ENCODE results near the gene CD81. TPM values are rescaled to one million over a fixed set of nuclear protein-coding genes. Genes with fewer than 3 reads are reported as not detected.

CD81 gene
- total and polyA plus RNA-seq, 10 of the 15 experiments (the other 5 are each of a cell fraction or from before 2014, with no cell fraction given) = 2.0 to 145 (median 57.2) TPM

GRCh38 chr11:2400069-2400761, 23.1 kb downstream of the CD81 start, which contains the start of gene TSSC4:
TSSC4 (plus strand) TSS chr11:2400750; CDS start chr11:2402634, 1,884 bp downstream.
- H3K4me2 ChIP-seq (ENCODE audit: control insufficient read depth, insufficient read depth) = peak within 1 kb of the TSS; percentile 96
- 1% methylated on average over 66 of the region's 66 CpGs for WGBS (ENCODE audit: insufficient coverage, insufficient replicate concordance, low lambda C conversion rate, missing lambda C conversion rate)
- in situ Hi-C loops (cut with MboI) = no loop called here
- intact Hi-C loops (cut with micrococcal nuclease; ENCODE audit: unreplicated experiment) = loop anchor here (5.0 kb wide), 1 partner anchor 548 kb away; the partner anchor contains the start of gene LSP1
- POLR2A ChIA-PET = interaction anchor here (0.6 to 3.4 kb wide), 9 partner anchors 13 to 1651 kb away, joined by 3 to 33 read pairs (median 4); partner anchors contain the start of gene CD81
- peak within 1 kb of the TSS; percentile 59 for H2AFZ ChIP-seq (ENCODE audit: control insufficient read depth, low read depth, low read length)
- H4K20me1 ChIP-seq (ENCODE audit: control insufficient read depth, insufficient read depth) = no peaks in the 10 kb centered on the region
- FAIRE-seq (peak; percentile 100), ATAC-seq (peak; percentile 94), DNase-seq (ENCODE audit: low read depth, low spot score) (peak; percentile 99)
- peak within 1 kb of the TSS; percentile 93 for H3K9ac ChIP-seq (ENCODE audit: control insufficient read depth, insufficient read depth, low read length)
- peak within 1 kb of the TSS; percentile 89 for H3K27ac ChIP-seq (ENCODE audit: control insufficient read depth, insufficient read depth)
- H3K27me3 ChIP-seq (replicated peaks in 1 of 2; ENCODE audit: control insufficient read depth in 2 of 2, insufficient read depth in 2 of 2, low read length in 1 of 2) = no peaks in the 10 kb centered on the region
- CTCF ChIA-PET = interaction anchor here (0.6 to 5.1 kb wide), 10 partner anchors 13 to 518 kb away, joined by 3 to 37 read pairs (median 6); no protein-coding TSS in a partner anchor
- H3K9me3 ChIP-seq (replicated peaks; ENCODE audit: control insufficient read depth, insufficient read depth, low read length) = no peaks in the 10 kb centered on the region
- RAD21 ChIA-PET (ENCODE audit: unreplicated experiment) = interaction anchor here (0.6 to 3.5 kb wide), 7 partner anchors 13 to 95 kb away, joined by 3 to 18 read pairs (median 6); partner anchors contain the start of gene CD81
- H3K4me3 ChIP-seq = peak within 1 kb of the TSS; percentile 92
- H3K36me3 ChIP-seq (ENCODE audit: control insufficient read depth in 2 of 2, insufficient read depth in 2 of 2, low read length in 1 of 2) = peaks cover 5 to 18% of the 10 kb centered on the region in 2 experiments; a peak in 3 of 4 replicates
- SMC1A ChIA-PET (ENCODE audit: uncharacterized antibody, unreplicated experiment) = interaction anchor here (1.1 to 3.4 kb wide), 4 partner anchors 13 to 96 kb away, joined by 5 to 16 read pairs (median 9); no protein-coding TSS in a partner anchor
- H3K4me1 ChIP-seq (ENCODE audit: control insufficient read depth, insufficient read depth, low read length) = peaks cover 10% of the 10 kb centered on the region
- peaks cover 24% of the 10 kb centered on the region for H3K79me2 ChIP-seq (ENCODE audit: control insufficient read depth, insufficient read depth, low read length)
- no TSS peak for BruUV-seq (replicated peaks)
- TF ChIP-seq EGR1 (IDR thresholded peaks at IDR 0.05; ENCODE audit: borderline replicate concordance in 1 of 2, low read depth in 2 of 2, low read length in 2 of 2) (peak; percentile 33 to 50; a peak in 2 of 3 replicates), TCF3 (IDR thresholded peaks at IDR 0.05; ENCODE audit: borderline replicate concordance, insufficient read depth, low read depth, low read length) (no peak), BMI1 (IDR thresholded peaks at IDR 0.05; ENCODE audit: borderline replicate concordance) (no peak), STAT1 (conservative IDR thresholded peaks at IDR 0.05) (peak; percentile 69), YY1 (IDR thresholded peaks at IDR 0.05; ENCODE audit: low read depth, low read length) (no peak; the same call in 1 of the 2 replicates), RAD51 (IDR thresholded peaks at IDR 0.05) (no peak), CHD2 (IDR thresholded peaks at IDR 0.05; ENCODE audit: borderline replicate concordance, low read depth, low read length) (no peak; the same call in 1 of the 2 replicates), POLR2AphosphoS5 (IDR thresholded peaks at IDR 0.05; ENCODE audit: low read length) (peak; percentile 87), SREBF1 (IDR thresholded peaks at IDR 0.05; ENCODE audit: low read length) (peak; percentile 81), NFYB (IDR thresholded peaks at IDR 0.05; ENCODE audit: insufficient read depth, low read depth, low read length) (no peak), SMAD5 (IDR thresholded peaks at IDR 0.05; ENCODE audit: low read depth) (peak; percentile 90), PAX5 (IDR thresholded peaks at IDR 0.05; ENCODE audit: borderline replicate concordance, low read depth, low read length) (peak; percentile 80), BACH1 (IDR thresholded peaks at IDR 0.05; ENCODE audit: borderline replicate concordance) (peak; percentile 67), TCF12 (IDR thresholded peaks at IDR 0.05; ENCODE audit: low read depth, low read length) (0 out of 2 replicates have a peak, but pooled peaks have one; percentile 66), FOXM1 (IDR thresholded peaks at IDR 0.05; ENCODE audit: low read depth, low read length) (no peak)
- TF ChIP-seq, protein P1, sequence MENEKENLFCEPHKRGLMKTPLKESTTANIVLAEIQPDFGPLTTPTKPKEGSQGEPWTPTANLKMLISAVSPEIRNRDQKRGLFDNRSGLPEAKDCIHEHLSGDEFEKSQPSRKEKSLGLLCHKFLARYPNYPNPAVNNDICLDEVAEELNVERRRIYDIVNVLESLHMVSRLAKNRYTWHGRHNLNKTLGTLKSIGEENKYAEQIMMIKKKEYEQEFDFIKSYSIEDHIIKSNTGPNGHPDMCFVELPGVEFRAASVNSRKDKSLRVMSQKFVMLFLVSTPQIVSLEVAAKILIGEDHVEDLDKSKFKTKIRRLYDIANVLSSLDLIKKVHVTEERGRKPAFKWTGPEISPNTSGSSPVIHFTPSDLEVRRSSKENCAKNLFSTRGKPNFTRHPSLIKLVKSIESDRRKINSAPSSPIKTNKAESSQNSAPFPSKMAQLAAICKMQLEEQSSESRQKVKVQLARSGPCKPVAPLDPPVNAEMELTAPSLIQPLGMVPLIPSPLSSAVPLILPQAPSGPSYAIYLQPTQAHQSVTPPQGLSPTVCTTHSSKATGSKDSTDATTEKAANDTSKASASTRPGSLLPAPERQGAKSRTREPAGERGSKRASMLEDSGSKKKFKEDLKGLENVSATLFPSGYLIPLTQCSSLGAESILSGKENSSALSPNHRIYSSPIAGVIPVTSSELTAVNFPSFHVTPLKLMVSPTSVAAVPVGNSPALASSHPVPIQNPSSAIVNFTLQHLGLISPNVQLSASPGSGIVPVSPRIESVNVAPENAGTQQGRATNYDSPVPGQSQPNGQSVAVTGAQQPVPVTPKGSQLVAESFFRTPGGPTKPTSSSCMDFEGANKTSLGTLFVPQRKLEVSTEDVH (IDR thresholded peaks at IDR 0.05; ENCODE audit: low read depth, partially characterized antibody) = peak; percentile 94
- TF ChIP-seq, protein P2, sequence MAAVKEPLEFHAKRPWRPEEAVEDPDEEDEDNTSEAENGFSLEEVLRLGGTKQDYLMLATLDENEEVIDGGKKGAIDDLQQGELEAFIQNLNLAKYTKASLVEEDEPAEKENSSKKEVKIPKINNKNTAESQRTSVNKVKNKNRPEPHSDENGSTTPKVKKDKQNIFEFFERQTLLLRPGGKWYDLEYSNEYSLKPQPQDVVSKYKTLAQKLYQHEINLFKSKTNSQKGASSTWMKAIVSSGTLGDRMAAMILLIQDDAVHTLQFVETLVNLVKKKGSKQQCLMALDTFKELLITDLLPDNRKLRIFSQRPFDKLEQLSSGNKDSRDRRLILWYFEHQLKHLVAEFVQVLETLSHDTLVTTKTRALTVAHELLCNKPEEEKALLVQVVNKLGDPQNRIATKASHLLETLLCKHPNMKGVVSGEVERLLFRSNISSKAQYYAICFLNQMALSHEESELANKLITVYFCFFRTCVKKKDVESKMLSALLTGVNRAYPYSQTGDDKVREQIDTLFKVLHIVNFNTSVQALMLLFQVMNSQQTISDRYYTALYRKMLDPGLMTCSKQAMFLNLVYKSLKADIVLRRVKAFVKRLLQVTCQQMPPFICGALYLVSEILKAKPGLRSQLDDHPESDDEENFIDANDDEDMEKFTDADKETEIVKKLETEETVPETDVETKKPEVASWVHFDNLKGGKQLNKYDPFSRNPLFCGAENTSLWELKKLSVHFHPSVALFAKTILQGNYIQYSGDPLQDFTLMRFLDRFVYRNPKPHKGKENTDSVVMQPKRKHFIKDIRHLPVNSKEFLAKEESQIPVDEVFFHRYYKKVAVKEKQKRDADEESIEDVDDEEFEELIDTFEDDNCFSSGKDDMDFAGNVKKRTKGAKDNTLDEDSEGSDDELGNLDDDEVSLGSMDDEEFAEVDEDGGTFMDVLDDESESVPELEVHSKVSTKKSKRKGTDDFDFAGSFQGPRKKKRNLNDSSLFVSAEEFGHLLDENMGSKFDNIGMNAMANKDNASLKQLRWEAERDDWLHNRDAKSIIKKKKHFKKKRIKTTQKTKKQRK (IDR thresholded peaks at IDR 0.05; ENCODE audit: low read depth, low read length) = no peak

Measured in GM12878 (cell line).